ENCODE results near the gene DOCK2.
"Not testable (repeated sequence)": the region's sequence is repeated elsewhere in the genome, so short reads cannot be mapped to it uniquely, and the experiment has no call there.

DOCK2 gene

DNA sequence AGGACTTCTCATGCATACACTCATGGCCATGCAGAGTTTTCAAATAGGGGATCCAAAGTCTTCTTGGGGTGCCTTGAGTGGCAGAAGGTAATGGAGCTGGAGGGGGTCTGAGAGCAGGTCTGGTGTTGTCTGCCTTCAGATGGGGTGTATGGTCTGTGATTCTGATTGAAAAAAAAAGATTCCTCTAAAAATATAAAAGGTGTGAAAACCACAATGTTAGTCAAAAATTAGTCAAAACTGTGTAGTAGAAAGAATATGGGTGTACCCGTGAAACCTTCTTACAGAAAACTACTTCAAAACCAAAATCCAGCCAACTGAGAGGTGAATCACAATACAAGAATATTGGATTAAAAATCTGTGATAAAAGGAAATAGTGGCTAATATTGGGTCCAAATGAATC, 20.1 kb downstream of the DOCK2 start:
- no peaks in the 10 kb centered on the region for H3K36me3 ChIP-seq (ENCODE audit: low read depth)

GRCh38 chr5:169662451-169662850, 25.4 kb downstream of the DOCK2 start:
- H3K4me3 ChIP-seq (ENCODE audit: severe bottlenecking); ATAC-seq (ENCODE audit: low read depth); H3K27me3 ChIP-seq (ENCODE audit: insufficient read depth, poor library complexity, severe bottlenecking); DNase-seq (ENCODE audit: low spot score); H3K9me3 ChIP-seq (ENCODE audit: severe bottlenecking); H3K36me3 ChIP-seq (ENCODE audit: low read depth); H3K27ac ChIP-seq (ENCODE audit: poor library complexity, severe bottlenecking); H3K4me1 ChIP-seq (ENCODE audit: insufficient read depth, poor library complexity, severe bottlenecking): not testable (repeated sequence)

More for the DNA sequence above, 20.1 kb downstream of the DOCK2 start:
- ATAC-seq (ENCODE audit: low read depth) (no peak), DNase-seq (ENCODE audit: low spot score) (no peak)
- Histone ChIP-seq H3K27me3 (ENCODE audit: insufficient read depth, poor library complexity, severe bottlenecking) (no peaks in the 10 kb centered on the region), H3K4me1 (ENCODE audit: insufficient read depth, poor library complexity, severe bottlenecking) (no peaks in the 10 kb centered on the region), H3K9me3 (ENCODE audit: severe bottlenecking) (no peaks in the 10 kb centered on the region), H3K27ac (ENCODE audit: poor library complexity, severe bottlenecking) (no peak overlapping the region), H3K4me3 (ENCODE audit: severe bottlenecking) (no peak overlapping the region)
- TF ChIP-seq, protein P1, sequence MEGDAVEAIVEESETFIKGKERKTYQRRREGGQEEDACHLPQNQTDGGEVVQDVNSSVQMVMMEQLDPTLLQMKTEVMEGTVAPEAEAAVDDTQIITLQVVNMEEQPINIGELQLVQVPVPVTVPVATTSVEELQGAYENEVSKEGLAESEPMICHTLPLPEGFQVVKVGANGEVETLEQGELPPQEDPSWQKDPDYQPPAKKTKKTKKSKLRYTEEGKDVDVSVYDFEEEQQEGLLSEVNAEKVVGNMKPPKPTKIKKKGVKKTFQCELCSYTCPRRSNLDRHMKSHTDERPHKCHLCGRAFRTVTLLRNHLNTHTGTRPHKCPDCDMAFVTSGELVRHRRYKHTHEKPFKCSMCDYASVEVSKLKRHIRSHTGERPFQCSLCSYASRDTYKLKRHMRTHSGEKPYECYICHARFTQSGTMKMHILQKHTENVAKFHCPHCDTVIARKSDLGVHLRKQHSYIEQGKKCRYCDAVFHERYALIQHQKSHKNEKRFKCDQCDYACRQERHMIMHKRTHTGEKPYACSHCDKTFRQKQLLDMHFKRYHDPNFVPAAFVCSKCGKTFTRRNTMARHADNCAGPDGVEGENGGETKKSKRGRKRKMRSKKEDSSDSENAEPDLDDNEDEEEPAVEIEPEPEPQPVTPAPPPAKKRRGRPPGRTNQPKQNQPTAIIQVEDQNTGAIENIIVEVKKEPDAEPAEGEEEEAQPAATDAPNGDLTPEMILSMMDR (IDR thresholded peaks at IDR 0.05; ENCODE audit: poor library complexity, severe bottlenecking): no peak

DNA sequence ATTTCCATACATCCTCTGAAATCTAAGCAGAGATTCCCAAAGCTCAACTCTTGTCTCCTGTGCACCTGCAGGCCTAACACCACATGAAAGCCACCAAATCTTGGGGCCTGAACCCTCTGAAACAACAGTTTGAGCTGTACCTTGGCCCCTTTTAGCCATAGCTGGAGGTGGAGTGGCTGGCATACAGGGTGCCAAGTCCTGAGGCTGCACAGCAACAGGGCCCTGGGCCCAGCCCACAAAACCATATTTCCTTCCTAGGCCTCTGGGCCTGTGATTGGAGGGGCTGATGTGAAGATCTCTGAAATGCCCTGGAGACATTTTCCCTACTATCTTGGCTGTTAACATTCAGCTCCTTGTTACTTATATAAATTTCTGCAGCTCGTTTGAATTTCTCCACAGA, 26.5 kb downstream of the DOCK2 start:
- TF ChIP-seq, protein P1 (IDR thresholded peaks at IDR 0.05; ENCODE audit: poor library complexity, severe bottlenecking): no peak
- ATAC-seq (ENCODE audit: low read depth): no peak
- Histone ChIP-seq H3K4me3 (ENCODE audit: severe bottlenecking) (no peak overlapping the region), H3K9me3 (ENCODE audit: severe bottlenecking) (peaks cover 4% of the 10 kb centered on the region), H3K36me3 (ENCODE audit: low read depth) (no peaks in the 10 kb centered on the region), H3K27ac (ENCODE audit: poor library complexity, severe bottlenecking) (no peak overlapping the region), H3K4me1 (ENCODE audit: insufficient read depth, poor library complexity, severe bottlenecking) (peaks cover 4% of the 10 kb centered on the region), H3K27me3 (ENCODE audit: insufficient read depth, poor library complexity, severe bottlenecking) (no peaks in the 10 kb centered on the region)
- no peak for DNase-seq (ENCODE audit: low spot score)

DNA sequence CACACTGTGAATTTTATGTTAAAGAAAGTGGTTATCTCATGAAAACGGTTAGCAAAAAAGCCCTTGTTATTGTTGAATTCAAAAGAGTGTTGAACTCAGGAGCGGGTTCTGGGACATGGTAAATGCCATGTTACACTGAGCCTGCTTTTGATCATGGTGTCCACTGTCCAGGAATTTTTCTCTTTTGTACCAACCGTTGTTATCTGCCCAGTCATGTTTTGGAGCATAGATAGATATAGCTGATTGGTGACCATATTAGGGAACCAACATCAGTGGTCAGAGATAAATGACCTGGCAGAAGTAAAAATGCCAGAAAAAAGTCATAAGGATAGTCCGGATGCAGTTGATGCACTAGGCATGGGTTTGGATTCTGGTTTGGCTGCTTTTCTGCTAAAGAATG, 29.3 kb downstream of the DOCK2 start:
- Histone ChIP-seq H3K4me3 (ENCODE audit: severe bottlenecking) (no peak overlapping the region), H3K4me1 (ENCODE audit: insufficient read depth, poor library complexity, severe bottlenecking) (peaks cover 6% of the 10 kb centered on the region), H3K36me3 (ENCODE audit: low read depth) (no peaks in the 10 kb centered on the region), H3K9me3 (ENCODE audit: severe bottlenecking) (peaks cover 4% of the 10 kb centered on the region), H3K27me3 (ENCODE audit: insufficient read depth, poor library complexity, severe bottlenecking) (no peaks in the 10 kb centered on the region), H3K27ac (ENCODE audit: poor library complexity, severe bottlenecking) (no peak overlapping the region)
- DNase-seq (ENCODE audit: low spot score): no peak
- ATAC-seq (ENCODE audit: low read depth): no peak
- TF ChIP-seq, protein P1 (IDR thresholded peaks at IDR 0.05; ENCODE audit: poor library complexity, severe bottlenecking): no peak

- ATAC-seq (ENCODE audit: low read depth) (peak; percentile 62; the same call in 2 of the 3 replicates), DNase-seq (ENCODE audit: low spot score) (no peak)
- no peaks in the 10 kb centered on the region for H3K36me3 ChIP-seq (ENCODE audit: low read depth)
- H3K4me3 ChIP-seq (ENCODE audit: severe bottlenecking): no peak overlapping the region
- no peaks in the 10 kb centered on the region for H3K9me3 ChIP-seq (ENCODE audit: severe bottlenecking)
- TF ChIP-seq, protein P1 (IDR thresholded peaks at IDR 0.05; ENCODE audit: poor library complexity, severe bottlenecking): no peak
- H3K27ac ChIP-seq (ENCODE audit: poor library complexity, severe bottlenecking): no peak overlapping the region
- H3K27me3 ChIP-seq (ENCODE audit: insufficient read depth, poor library complexity, severe bottlenecking): no peaks in the 10 kb centered on the region
- peaks cover 6% of the 10 kb centered on the region for H3K4me1 ChIP-seq (ENCODE audit: insufficient read depth, poor library complexity, severe bottlenecking)
Observed at GRCh38 chr5:169667896-169668674, 31.0 kb downstream of the DOCK2 start.
